ENCODE measurements around the gene VASH1.

Gene VASH1

DNA sequence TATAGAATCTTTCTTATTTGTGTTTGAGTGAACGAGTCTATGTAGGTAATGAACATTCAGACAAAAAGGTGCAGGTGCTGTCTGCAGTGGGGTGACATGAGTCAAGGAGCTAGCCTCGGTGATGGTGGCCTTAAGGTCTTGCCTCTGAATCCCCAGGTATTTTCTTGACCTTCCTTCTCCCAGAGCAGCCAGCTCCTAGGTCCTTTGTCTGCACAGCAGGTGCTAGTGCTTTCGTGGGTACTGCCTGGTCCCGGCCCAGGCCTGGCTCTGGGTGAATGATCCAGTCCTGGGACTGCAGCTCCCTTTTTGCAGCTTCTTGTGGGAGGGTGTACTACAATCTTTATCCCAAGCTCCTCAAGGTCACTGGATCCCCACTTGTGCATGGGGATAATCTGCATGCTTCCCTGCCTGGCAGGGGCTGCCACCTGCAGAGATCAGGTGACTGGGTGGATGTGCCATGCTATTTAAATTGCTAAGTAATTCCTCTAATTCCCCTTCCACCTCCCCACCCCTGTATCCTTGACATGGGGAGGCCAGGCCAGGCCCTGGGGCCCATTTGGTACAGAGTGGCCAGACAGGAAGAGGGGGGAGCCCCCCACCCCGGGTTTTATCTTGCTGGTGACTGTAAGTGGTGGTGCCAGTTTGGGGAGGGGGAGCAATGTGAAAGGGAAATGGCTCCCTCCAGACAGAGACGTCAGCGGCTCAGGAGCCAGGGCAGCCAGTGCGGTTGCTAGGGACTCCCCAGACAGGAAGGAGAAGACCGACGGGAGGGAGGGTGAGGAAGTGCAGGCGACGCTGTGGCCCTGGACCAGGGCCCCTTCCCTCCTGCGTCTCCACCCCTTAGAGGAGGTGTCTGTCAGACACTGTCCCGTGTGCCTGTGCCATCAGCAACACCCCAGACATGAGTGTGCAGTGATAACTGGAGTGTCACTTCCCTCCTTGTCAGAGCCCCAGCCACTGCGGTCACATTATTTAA, 6.7 kb downstream of the VASH1 start:
- Histone ChIP-seq H3K27me3 (ENCODE audit: control insufficient read depth, insufficient read depth, low read length) (peaks cover 12% of the 10 kb centered on the region), H3K4me1 (ENCODE audit: control insufficient read depth, low read depth, low read length) (peaks cover 14% of the 10 kb centered on the region), H3K9me3 (ENCODE audit: control insufficient read depth, low read depth, low read length) (no peaks in the 10 kb centered on the region), H3K36me3 (ENCODE audit: control insufficient read depth, low read depth, low read length) (no peaks in the 10 kb centered on the region), H3K27ac (ENCODE audit: low read length) (no peak overlapping the region), H3K9ac (ENCODE audit: low read length) (no peak overlapping the region), H3K4me3 (ENCODE audit: low read length) (no peak overlapping the region)

DNA sequence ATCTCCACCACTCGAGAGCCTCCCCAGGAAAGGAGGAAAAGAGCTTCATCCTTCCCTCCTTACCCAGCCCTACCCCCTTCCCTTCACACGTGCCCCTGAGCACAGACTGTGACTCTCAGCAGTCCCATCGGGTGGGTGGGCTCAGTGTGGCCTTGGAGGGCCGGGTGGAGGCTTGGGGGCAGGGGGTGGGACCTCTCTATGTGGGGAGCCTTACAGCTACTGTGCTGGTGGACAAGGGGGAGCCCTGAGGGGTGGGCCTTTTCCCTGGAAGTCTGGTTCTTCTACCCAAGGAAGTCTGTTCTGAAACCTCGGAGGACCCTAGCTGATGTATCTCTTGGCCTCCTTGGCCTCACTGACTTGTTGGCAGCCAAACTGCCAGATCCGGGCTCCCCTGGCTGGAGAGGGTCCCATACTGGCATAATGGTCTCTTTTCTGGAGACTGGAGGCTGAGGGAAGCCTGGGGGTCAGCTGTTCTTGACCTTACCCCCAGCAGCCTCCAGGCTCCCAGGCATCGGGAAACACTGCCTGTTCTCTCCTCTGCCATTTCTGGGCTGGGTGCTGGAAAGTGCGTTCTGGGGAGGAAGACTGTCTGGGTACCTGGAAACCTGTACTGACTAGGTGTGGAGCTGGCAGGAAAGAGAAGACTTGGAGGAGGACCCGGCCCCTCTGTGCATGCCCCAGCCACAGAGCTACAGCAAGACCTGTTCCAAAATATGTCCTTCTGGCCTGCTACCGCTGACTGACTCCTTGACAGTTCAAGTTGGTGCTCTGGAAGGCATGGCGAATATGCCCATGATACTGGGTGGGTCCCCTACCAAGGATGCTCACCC, 7.6 kb downstream of the VASH1 start:
- H3K9me3 ChIP-seq (ENCODE audit: control insufficient read depth, low read depth, low read length), result no peaks in the 10 kb centered on the region
- H3K36me3 ChIP-seq (ENCODE audit: control insufficient read depth, low read depth, low read length), result no peaks in the 10 kb centered on the region
- H3K27ac ChIP-seq (ENCODE audit: low read length), result no peak overlapping the region
- H3K9ac ChIP-seq (ENCODE audit: low read length), result no peak overlapping the region
- H3K4me1 ChIP-seq (ENCODE audit: control insufficient read depth, low read depth, low read length), result peaks cover 14% of the 10 kb centered on the region
- peaks cover 3% of the 10 kb centered on the region for H3K27me3 ChIP-seq (ENCODE audit: control insufficient read depth, insufficient read depth, low read length)
- H3K4me3 ChIP-seq (ENCODE audit: low read length), result no peak overlapping the region

DNA sequence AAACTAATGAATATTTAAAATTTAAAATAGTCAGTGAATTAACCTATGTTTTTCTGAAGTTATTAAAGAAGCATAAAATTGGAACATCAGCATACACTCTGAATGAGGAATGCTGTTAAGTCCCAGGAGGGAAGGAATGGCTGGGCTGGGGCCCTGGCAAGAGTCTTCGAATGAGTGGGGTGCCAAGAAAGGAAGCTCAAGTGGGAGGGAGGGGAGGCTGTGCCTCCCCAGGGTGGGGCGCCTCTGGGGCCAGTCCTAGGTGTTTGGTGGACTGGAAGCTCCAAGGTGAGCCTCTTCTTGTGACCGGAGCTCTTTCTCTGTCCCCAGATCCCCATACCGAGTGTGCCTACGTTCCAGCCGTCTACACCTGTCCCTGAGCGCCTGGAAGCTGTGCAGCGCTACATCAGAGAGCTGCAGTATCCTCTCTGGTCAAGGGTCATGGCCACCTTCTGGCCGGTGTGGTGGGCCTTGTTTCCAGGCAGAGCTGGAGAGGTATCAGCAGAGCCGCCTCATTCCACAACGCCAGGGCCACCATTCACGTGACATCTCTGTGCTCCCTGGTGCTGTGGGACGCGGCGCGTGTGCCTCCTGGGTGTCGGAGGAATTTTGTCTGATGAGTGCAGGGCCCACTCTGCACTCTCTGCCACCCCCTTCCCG, 8.5 kb downstream of the VASH1 start:
- H3K4me3 ChIP-seq (ENCODE audit: low read length), result no peak overlapping the region

DNA sequence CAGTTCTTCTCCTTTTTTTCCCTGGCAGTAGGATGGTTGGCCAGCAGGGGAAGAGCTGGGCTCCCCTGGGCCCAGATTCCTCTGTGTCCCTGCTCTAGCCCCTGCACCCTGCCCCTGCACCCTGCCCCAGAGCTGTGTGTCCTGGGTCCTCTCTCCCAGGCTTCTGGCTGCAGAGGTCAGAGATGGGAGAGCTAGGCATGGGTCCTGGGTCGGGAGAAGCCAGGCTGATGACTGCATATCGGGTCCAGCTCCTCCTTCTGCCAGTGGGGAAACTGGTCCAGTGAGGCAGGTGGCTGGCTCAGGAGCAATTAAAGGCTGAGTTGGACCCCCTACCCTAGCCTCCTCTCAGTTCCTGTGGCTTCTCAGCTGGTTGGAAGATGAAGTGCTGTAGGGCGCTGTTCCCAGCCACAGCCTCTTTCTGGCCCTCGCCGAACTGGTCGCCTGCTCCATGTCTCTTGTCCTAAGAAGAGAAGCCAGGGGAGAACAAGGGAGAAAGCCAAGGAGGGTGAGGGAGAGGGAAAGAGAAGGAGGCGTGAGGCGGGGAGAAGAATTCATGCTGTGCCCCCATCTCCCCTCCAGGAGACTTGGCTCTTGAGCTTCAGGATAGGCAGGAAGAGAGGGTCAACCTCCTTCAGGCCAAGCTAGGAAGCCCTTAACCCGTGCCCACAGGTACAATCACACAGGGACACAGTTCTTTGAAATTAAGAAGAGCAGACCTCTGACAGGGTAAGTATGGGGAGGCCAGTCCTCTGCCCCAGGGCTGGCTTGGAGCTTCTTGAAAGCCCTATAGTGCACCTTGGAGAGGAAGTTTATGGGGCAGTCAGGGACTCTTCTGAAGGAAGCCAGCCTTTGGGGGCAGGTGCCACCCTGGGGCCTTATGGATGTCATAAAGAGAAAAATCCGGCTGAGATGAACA, 9.5 kb downstream of the VASH1 start:
- H3K4me3 ChIP-seq (ENCODE audit: low read length), result no peak overlapping the region
- no peaks in the 10 kb centered on the region for H3K27me3 ChIP-seq (ENCODE audit: control insufficient read depth, insufficient read depth, low read length)
- H3K9me3 ChIP-seq (ENCODE audit: control insufficient read depth, low read depth, low read length), result no peaks in the 10 kb centered on the region
- H3K9ac ChIP-seq (ENCODE audit: low read length), result no peak overlapping the region
- no peak overlapping the region for H3K27ac ChIP-seq (ENCODE audit: low read length)
- no peaks in the 10 kb centered on the region for H3K36me3 ChIP-seq (ENCODE audit: control insufficient read depth, low read depth, low read length)
- H3K4me1 ChIP-seq (ENCODE audit: control insufficient read depth, low read depth, low read length), result peaks cover 14% of the 10 kb centered on the region

More for the DNA sequence above, 8.5 kb downstream of the VASH1 start:
- peaks cover 14% of the 10 kb centered on the region for H3K4me1 ChIP-seq (ENCODE audit: control insufficient read depth, low read depth, low read length)
- no peaks in the 10 kb centered on the region for H3K36me3 ChIP-seq (ENCODE audit: control insufficient read depth, low read depth, low read length)
- H3K27me3 ChIP-seq (ENCODE audit: control insufficient read depth, insufficient read depth, low read length), result no peaks in the 10 kb centered on the region
- no peak overlapping the region for H3K27ac ChIP-seq (ENCODE audit: low read length)
- H3K9me3 ChIP-seq (ENCODE audit: control insufficient read depth, low read depth, low read length), result no peaks in the 10 kb centered on the region
- H3K9ac ChIP-seq (ENCODE audit: low read length), result no peak overlapping the region

DNA sequence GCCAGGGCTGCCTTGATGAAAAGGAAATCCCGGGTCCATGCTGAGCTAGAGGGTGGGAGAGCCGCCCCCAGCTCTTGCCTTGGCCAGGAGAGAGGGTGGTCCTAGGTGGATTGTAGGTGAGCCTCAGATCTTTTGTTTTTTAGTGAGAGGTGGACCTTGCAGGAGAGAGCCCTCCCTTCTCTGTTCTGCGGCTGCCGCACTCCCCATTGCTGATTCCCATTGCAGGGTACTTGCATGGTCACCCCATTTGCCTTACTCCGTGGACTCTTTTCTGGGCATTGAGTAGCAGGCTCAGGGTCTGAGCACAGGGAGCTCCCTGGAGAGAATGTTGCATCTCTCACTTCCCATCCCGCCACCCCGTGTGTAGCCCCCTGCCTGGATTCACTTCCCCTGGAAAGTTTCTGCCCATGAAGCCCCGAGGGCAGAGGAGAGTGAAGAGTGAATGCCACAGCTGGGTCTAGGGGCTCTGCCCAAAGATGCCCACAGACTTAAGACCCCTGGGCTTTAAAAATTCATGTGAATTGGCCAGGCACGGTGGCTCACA, 10.2 kb downstream of the VASH1 start:
- no peak overlapping the region for H3K9ac ChIP-seq (ENCODE audit: low read length)
- H3K9me3 ChIP-seq (ENCODE audit: control insufficient read depth, low read depth, low read length), result no peaks in the 10 kb centered on the region
- no peak overlapping the region for H3K4me3 ChIP-seq (ENCODE audit: low read length)
- peaks cover 16% of the 10 kb centered on the region for H3K4me1 ChIP-seq (ENCODE audit: control insufficient read depth, low read depth, low read length)
- H3K36me3 ChIP-seq (ENCODE audit: control insufficient read depth, low read depth, low read length), result no peaks in the 10 kb centered on the region
- H3K27me3 ChIP-seq (ENCODE audit: control insufficient read depth, insufficient read depth, low read length), result no peaks in the 10 kb centered on the region
- no peak overlapping the region for H3K27ac ChIP-seq (ENCODE audit: low read length)

DNA sequence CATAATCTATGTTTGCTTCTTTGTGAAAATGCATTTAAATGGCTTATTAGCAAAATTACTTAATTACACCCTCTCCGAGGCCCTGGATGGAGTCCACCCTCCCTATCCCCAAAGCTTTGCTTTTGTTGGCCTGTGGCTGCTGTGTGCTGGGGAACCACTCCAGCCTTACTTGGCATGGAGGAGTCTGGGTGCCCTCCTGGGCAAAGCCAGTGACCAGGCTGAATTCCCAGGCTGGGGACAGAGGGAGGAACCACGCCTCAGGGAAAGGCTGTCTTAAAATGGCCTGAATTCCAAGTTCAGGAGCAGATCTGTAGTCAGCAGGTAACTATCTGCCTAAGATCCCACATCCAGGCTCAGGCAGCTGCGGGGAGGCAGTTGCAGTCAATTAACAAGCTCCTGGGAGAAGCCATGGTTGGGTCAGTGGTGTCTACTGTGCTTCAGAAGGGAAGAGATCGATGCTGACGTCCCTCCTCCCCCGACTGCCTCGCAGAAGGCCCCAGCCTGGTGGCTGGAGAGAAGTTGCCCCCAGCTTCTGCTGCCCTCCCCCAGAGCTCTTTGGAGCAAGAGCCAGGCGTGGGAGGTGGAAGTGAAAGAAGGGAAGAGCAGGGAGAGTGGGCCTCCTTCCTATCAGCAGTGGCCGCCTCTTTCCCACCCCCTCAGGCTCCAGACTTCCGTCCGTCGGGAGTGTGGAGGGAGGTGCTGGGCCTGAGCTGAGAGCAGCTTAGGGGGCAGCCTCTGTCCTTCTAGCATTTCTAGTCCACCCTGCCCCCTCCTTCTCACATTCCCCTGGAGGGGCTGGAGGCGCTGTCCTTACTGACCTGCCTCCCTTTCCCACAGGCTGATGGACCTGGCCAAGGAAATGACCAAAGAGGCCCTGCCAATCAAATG, 11.3 kb downstream of the VASH1 start:
- no peak overlapping the region for H3K9ac ChIP-seq (ENCODE audit: low read length)
- peaks cover 17% of the 10 kb centered on the region for H3K4me1 ChIP-seq (ENCODE audit: control insufficient read depth, low read depth, low read length)
- peak overlapping the region; percentile 16 for H3K27ac ChIP-seq (ENCODE audit: low read length)

DNA sequence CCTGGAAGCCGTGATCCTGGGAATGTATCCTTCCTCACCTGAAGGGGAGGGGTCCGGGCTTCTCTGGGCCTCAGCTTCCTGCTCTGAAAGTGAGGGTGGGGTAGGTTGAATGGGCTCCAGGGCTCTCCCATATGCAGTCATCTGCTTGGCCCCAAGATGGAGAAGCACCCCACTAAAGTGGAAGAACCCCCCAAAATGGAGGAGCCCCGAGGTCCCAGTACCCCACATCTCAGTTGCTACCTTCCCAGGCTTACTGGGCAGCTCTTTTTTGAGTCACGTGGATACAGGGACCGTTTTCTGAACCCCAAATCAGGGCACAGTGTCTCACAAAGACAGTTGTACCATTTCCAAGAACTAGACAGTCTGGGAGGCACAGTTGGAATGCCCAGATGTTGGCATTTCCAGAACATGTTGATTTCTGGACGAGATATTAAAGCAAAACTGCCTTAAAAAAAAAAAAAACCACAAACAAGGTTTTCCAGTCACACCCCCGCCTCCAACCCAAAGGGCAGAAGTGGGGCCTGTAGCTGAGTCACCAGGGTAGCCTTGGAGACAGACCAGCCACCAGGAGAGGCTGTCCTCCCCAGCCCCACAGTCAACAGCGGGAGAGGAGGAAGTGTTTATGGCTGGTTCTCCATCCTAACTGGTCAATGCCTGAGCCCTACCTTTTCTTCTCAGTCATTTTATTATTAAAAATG, 12.1 kb downstream of the VASH1 start:
- Histone ChIP-seq H3K27me3 (ENCODE audit: control insufficient read depth, insufficient read depth, low read length) (no peaks in the 10 kb centered on the region), H3K36me3 (ENCODE audit: control insufficient read depth, low read depth, low read length) (no peaks in the 10 kb centered on the region), H3K27ac (ENCODE audit: low read length) (no peak overlapping the region), H3K9me3 (ENCODE audit: control insufficient read depth, low read depth, low read length) (no peaks in the 10 kb centered on the region), H3K4me3 (ENCODE audit: low read length) (no peak overlapping the region), H3K9ac (ENCODE audit: low read length) (no peak overlapping the region), H3K4me1 (ENCODE audit: control insufficient read depth, low read depth, low read length) (peaks cover 11% of the 10 kb centered on the region)

More for the DNA sequence above, 11.3 kb downstream of the VASH1 start:
- H3K9me3 ChIP-seq (ENCODE audit: control insufficient read depth, low read depth, low read length), result no peaks in the 10 kb centered on the region
- H3K36me3 ChIP-seq (ENCODE audit: control insufficient read depth, low read depth, low read length), result no peaks in the 10 kb centered on the region
- H3K4me3 ChIP-seq (ENCODE audit: low read length), result no peak overlapping the region
- no peaks in the 10 kb centered on the region for H3K27me3 ChIP-seq (ENCODE audit: control insufficient read depth, insufficient read depth, low read length)

DNA sequence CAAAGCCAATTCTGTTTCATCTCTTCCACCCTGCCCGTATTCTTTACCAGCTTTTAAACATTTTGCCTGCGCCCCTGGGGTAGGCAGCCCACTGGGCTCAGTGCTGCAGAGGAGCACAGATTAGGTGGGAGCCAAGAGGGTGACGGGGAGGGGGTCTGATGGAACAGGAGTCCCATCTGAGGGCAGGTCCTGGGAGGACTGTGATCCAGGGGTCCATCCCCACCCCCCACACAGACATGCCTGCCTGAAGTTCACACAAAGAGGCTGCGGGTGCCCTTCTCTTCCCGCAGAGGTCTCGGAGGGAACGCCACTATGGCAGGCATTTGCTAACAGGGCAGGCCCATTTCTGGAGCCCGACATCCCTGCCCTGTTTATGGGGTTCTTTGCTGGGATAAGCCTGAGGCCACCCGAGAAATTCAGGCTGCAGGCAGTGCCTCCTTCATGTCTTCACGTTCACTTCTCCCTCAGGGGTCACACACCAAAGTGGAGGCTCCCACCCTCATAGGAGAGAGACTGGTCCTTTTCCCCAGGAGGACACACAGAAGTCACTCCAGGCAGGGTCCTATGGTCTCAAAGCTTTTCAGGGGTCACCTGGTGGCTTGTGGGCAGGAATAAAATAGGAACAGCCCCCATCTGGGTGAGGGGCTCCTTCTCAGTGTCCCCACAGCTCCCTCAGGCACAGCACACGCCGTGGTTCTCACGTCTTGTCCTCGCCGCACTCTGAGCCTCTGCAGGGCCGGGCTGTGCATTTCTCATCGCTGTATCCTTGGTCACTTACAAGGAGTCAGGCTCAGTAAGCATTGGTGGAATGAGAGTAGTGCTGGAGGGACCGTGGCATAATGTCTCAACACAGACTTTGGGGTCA, 12.9 kb downstream of the VASH1 start:
- Histone ChIP-seq H3K27me3 (ENCODE audit: control insufficient read depth, insufficient read depth, low read length) (no peaks in the 10 kb centered on the region), H3K9me3 (ENCODE audit: control insufficient read depth, low read depth, low read length) (no peaks in the 10 kb centered on the region), H3K4me1 (ENCODE audit: control insufficient read depth, low read depth, low read length) (peaks cover 11% of the 10 kb centered on the region), H3K4me3 (ENCODE audit: low read length) (no peak overlapping the region), H3K27ac (ENCODE audit: low read length) (no peak overlapping the region), H3K36me3 (ENCODE audit: control insufficient read depth, low read depth, low read length) (no peaks in the 10 kb centered on the region), H3K9ac (ENCODE audit: low read length) (no peak overlapping the region)
